GM04503 (cell line): ENCODE results near the gene CREB3L4.
"Not testable (repeated sequence)": the region's sequence is repeated elsewhere in the genome, so short reads cannot be mapped to it uniquely, and the experiment has no call there.

Experiments used
- DNase-seq: peaks from one replicate; pipeline ENCODE4 v3.0.0-alpha.2; 2012; ENCODE audit warnings: low read depth

CREB3L4 gene

DNA sequence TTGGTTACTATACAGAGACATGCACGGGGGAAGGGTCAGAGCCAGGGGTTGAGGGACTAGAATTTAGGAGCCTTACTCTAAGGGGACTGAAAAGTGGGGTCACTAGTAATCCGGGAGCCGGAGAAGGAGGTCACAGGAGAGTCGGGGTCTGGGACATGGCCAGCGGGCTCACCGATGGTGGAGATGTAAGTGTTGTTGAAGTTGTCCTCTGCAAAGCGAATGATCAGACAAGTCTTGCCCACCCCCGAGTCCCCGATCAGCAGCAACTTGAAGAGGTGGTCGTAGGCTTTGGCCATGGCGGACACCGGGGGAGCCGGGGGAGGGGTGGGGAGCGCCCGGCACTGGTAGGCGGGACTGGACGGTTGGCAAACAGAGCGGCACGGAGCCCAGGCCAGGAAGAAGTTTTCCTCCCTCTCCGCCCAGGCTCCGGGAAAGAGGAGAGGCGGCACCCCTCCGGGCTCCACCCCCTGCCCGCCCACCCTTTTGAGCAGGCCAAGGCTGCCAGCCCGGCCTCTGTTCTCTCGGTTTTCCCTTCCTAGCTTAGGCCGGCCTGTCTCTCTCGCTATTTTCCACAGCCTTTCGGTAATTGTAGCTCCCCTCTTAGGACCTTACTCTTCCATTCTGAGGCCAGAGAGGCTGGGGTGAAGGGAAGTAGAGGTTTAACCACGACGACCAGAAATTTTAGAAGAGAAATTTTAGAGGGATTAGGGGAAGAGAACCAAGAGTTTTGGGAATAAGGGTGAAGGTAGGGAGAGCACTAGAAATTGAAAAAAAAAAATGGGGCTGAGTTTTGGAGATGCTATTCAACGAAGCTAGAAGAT, 18.4 kb downstream of the CREB3L4 start, which contains the start of gene RAB13:
Gene RAB13 (minus strand): TSS at position 399 of the 821 bp plus-strand sequence. CDS start 103 bp downstream, at position 296.
- no peak for DNase-seq

GRCh38 chr1:153987621-153988020, 19.9 kb downstream of the CREB3L4 start:
- DNase-seq = no peak

GRCh38 chr1:153990468-153991150, 22.9 kb downstream of the CREB3L4 start, which contains the start of gene RPS27:
TSS of gene RPS27 (plus strand) at chr1:153990762. CDS start at chr1:153990797, 35 bp downstream.
- DNase-seq = peak; percentile 87

GRCh38 chr1:153991151-153991630, 23.5 kb downstream of the CREB3L4 start:
- DNase-seq = no peak

GRCh38 chr1:153991806-153992205, 24.1 kb downstream of the CREB3L4 start:
- DNase-seq = no peak

DNA sequence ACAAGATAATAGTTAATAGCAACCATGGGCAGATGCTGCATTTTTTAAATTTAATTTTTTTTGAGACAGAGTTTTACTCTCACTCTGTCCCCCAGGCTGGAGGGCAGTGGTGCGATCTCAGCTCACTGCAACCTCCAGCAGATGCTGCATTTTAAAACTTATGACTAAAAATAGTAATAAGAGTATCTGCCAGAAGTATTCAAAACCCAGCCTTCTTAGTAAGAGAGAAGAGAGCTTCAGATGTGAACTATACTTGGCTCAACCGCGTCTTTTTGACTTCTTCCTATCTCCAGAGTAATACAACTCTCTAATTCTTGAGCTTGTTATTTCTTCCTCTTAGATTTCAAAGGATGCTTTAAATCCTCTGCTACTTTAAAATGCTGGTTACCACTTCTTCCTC, 27.5 kb downstream of the CREB3L4 start:
- DNase-seq = no peak

DNA sequence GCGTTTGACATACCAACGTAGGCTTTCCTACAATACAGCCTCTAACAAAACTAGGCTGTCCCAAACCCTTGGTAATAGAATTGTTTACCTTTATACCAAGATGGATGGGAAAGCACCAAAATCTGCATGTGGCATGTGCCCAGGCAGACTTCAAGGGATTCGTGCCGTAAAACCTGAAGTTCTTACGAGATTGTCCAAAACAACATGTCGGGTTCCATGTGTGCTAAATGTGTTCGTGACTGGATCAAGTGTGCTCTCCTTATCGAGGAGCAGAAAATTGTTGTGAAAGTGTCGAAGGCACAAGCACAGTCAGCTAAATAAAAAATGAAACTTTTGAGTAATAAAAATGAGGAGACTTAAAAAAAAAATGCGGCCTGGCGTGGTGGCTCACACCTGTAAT, 27.9 kb downstream of the CREB3L4 start:
- no peak for DNase-seq

DNA sequence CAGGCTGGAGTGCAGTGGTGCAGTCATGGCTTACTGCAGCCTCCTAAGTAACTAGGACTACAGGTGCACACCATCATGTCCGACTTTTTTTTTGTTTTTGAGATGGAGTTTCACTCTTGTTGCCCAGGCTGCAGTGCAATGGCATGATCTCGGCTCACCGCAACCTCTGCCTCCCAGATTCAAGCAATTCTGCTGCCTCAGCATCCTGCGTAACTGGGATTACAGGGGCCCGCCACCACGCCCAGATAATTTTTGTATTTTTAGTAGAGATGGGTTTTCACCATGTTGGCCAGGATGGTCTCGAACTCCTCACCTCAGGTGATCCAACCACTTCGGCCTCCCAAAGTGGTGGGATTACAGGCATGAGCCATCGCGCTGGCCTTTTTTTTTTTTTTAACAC, 29.2 kb downstream of the CREB3L4 start:
- not testable (repeated sequence) for DNase-seq

DNA sequence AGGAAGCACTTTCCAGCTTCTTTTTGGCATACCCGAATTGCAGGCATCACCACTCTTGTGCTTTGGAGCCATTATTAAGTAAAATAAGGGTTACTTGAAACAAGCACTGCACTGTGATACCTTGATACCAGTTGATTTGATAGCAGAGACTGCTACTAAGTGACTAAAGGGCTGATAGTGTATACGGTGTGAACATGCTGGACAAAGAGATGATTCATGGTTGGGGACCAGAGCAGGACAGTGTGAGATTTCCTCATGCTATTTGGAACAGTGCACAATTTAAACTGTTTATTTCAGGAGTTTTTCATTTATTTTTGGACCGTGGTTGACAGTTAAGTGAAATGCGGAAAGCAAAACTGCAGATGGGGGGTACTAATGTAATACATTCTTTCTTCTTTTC, 32.7 kb downstream of the CREB3L4 start:
- DNase-seq = no peak

- DNase-seq = no peak
Observed at GRCh38 chr1:154006136-154006535, 38.4 kb downstream of the CREB3L4 start.

DNA sequence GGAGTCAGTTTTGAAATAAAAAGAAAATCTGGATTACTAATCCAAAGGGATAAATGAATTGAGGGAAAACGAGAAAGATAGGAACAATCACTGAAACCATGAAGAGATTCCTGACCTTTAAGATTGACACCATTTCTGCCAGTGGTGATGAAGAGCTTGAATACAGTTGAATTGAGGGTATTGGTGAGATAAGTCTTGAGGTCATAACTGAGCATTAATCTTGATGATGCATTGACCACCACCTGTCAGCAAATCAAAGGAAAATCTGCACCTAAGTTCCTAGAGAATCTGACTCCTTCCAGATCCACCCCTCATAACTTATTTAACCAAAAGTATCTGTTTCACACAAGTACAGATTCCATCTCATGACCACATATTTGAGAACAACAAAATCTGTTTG, 44.4 kb downstream of the CREB3L4 start:
- no peak for DNase-seq

- DNase-seq = not testable (repeated sequence)
Observed at GRCh38 chr1:154012543-154012942, 44.8 kb downstream of the CREB3L4 start.

DNA sequence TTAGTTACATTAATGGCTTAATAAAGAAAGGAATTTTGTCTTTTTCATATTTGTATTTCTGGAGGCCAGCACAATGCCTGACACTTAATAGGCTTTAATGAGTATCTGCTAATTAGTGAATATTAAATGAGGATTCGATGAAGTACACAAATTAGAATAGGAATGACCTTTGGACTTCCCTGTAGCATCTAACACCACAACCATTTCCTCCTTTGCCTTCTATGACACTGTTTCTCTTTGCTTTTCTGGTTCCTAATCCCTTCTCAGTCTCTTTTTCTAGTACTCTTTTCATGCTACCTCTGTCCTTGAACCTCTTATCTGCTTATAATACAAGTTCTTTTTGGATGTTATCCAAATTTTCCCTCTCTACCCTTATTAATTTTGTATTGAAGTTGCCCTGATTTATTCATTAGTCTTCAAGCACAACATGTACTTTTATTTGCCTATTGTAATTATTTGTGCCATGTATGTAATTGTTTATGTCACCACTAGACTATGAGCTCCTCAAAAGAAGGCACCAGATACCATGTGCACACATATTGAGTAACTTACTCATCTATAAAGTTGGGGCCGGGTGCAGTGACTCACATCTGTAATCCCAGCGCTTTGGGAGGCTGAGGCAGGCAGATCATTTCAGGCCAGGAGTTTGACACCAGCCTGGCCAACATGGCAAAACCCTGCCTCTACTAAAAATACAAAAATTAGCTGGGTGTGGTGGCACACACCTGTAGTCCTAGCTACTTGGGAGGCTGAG, 46.6 kb downstream of the CREB3L4 start:
- DNase-seq = peak; percentile 22

DNA sequence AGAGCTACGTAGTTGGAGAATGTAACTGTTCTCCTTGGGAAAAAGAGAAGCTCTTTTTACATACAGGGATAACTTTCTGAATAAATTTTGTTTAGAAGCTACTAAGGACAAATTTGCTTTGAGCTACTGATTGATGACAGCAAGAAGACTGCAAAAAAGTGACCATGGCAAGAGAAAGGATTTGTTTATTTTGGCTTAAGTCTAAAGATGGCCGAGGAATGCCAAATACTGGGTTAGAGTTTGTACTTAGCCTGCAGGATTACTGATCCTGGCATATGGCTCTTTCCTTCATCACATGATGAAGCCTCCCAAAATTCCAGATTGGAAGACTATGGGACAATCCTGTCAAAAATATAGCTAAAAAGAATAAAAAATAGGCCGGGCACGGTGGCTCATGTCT, 51.6 kb downstream of the CREB3L4 start:
- no peak for DNase-seq

GRCh38 chr1:154019940-154020339, 52.2 kb downstream of the CREB3L4 start:
- DNase-seq = no peak
